GM21390 (cell line): Measurements from ENCODE around the gene DIO2.

Source experiments
- ATAC-seq: cut with Tn5 transposase; IDR thresholded peaks from one replicate; pipeline ENCODE4 v1.9.1; 2021; ENCODE audit not compliant: unreplicated experiment

Gene DIO2

DNA sequence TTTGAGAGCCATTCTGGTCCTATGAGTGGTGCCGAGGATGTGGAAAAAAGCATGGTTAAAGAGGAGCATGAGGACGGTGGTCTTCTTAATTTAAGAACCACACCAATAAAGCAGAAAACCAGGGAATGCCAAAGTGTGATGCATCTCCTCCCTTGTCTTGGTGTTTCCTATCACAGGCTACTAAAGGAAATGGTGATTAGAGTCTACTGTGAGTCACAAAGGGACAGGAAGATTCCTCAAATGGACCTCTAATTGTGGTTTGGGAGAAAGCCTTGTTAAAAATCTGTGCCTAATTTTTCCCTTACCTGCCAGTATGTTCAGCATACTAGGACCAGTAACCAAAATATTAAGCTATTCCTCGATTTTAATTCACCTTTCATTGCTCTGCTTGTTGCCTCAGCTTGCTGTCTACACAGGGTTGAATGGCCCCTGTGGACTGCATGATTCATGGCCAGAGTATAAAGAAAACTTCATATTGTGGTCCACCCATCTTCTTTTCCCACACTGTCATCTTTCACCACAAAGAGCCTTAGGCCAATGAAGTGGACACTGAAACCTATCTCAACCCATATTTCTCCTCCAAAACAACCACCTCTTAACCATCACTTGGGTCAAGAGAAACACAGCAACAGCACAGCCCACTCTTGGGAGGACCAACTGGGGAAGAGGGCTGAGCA is 38.8 kb downstream of the DIO2 start:
- no peak for ATAC-seq

DNA sequence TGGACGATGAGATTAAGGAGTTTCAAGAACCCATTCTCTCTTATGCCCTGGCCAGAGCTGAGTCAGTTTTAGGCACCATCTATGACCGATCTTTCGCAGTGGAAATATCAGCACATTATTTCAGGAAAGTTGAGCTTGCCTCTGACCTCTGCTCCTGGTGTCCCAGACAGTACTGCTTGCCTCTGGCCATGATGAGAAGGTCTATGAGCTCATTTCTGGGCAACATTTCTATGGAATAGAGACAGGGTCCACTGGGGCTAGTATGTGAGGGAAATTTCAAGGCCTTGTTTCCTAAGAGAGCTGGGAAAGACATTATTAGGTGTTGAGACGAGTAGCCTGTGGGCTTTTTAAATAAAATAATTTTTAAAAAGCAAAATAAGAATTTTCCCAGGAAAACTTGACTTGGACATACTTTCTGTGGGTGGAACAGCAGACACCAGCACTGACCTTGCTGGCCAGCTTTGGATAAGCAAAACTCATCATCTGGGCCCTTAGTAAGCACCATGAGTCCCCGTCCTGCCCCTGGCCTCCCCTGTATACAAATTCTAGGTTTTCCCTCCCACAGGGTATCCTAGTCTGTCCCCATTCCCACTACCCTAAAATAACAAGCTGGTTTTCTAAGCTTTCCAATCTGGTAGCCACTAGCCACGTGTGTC is 43.4 kb downstream of the DIO2 start:
- no peak for ATAC-seq

DNA sequence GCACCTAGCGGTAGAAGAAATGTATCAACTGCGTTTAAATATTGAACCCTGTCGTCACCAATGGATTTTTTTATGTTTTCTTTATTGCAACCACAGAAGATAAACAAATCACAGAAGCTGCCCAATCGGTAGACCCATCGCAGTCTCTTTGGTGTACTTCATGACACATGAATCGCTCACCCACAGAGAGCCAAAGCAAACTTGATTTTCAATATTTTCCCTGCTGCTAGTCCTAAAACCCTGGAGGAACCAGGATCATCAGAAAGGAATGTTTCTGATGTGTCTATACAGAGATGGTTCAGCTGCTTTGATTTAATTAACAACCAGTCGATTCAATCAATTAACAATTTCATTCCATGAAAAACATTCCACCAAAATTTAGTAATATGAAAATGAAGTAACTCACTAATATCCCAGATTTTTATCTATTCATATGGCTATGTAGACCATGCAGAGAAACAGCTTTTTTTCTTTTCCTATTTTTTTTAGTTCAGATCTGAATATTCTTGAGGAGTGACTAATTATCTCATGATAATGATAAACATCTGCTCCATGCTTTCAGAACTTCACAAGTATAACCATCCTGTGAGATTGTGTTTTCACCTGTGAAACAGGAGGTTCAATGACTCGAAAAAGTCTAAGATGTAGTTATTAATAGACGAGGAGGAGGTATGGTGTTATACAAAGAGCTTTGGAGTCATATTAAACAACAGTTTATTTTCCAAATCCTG is 46.1 kb downstream of the DIO2 start:
- ATAC-seq: no peak

DNA sequence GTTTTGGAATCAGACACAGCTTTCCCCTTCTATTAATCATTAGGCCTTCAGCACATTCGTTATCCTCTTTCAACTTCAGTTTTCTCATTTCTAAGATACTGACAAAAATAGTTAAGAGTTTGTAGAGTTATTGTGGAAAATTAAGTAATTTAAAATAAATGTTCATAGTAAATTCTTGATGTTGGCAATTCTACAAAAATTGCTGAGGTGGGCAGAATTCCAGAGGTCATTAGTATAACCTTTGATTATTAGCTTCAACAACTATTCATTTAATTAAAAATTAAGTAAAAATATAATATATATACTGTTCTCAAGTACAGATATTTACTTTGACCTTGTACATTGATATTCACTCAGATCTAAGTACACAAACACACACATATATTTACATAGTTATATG is 58.5 kb downstream of the DIO2 start:
- ATAC-seq: no peak

DNA sequence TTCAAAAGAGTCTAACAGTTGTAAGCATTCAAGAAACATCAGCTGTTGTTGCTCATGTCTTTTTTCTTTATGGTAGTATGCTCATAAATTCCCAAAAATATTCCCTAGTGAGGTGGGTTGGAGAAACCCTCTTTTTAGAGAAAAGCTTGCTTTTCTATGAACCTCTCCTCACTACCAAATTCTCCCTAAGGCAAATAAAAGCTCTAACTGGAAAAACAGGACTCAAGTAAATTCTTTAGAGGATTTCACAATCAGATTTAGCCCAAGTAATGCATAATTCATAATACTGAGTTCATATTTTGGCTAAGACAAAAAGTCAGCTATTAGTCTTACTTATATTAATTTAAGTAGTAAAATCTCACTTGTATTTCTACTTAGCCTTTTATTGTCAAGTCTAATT is 59.1 kb downstream of the DIO2 start:
- ATAC-seq: no peak

DNA sequence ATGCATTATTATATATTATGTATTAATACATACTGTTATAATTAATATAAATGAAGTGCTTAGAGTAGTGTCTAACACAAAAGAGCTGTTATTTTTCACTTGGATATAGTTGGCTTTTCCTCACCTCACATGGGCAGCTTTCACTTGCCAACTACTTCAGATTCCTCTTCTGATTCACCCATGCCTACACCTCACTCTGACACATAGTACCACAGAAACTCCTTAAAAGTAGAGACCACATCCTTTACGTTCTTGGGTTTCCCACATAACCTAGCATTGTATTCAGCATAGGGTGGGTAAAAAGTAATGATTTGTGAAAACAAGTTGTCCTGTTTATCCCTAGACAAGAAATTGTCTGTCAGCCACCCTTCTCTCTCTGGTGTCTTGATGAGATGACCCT is 61.0 kb downstream of the DIO2 start:
- no peak for ATAC-seq
